T-helper 1 cell treated with Interleukin-12 subunit alpha and Interleukin-12 subunit beta and Interleukin-4 antibody, amounts not matched to agents 30 ng/mL and 1 ng/mL, for 36 hours (primary cell): ENCODE data around the gene WFS1. TPM values are rescaled to one million over a fixed set of nuclear protein-coding genes. Genes with fewer than 3 reads are reported as not detected.

Experiments used
- intact Hi-C: fragments of 100-400 bp; cut with micrococcal nuclease; formaldehyde crosslinking; loops from one replicate; pipeline ENCODE4 v1.15.1; 2024
- total RNA-seq: library from RNA; stranded (reverse); gene quantifications from 2 replicates; pipeline ENCODE4 v1.2.3, GENCODE V29; 2022

WFS1 gene
- total RNA-seq: 5.8 and 6.5 TPM in 2 replicates

DNA sequence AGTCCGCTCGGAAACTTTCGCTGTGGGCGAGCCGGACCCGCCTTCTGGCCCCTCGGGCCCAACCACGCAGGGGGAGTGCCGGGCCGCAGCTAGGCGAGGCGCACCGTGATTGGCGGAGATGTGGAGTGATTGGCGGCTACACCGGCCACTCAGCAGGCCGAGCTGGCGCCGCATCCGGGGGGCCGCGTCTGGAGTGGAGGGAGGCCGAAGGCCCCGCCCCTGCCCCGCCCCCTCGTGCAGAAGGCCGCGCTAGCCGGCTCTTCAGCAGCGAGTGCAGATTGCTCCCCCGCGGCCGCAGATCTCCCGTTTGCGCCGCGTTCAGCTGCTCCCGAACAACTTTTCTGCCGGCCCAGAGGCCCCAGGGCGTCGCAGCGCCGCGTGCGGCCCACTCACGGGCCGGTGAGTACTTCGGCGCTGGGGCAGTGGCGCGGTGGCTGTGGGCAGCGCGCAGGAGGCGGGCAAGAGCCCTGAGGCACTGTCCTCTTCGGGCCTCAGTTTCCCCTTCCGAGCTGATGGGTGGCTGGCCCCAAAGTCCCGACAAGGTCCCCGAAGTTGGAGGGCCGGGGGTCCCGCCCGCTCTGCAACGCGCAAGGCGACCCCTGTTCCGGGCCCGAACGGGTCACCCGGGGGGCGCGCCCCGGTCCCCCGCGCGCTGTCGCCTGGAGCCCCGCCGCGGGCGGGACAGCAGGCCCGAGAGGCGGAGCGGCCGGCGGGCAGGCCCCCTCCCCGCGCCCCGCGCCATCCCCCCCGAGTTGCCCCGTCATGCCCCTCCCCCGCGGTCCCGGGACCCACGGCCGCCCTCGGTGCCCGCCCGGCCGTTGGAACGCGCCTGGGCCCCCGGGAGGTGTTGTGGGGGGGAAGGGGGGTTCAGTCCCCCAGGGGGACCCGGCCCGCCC is at the start of gene WFS1:
Gene WFS1 (plus strand): TSS at position 235 of the 896 bp plus-strand sequence. CDS start 7,606 bp downstream, outside the sequence.
- intact Hi-C loops: loop anchor here (1.0 to 5.0 kb wide), 6 partner anchors 20 to 1889 kb away; partner anchors contain the start of gene ABLIM2

GRCh38 chr4:6221301-6221850 is 48.3 kb upstream of the WFS1 start:
- intact Hi-C loops: no loop called here

DNA sequence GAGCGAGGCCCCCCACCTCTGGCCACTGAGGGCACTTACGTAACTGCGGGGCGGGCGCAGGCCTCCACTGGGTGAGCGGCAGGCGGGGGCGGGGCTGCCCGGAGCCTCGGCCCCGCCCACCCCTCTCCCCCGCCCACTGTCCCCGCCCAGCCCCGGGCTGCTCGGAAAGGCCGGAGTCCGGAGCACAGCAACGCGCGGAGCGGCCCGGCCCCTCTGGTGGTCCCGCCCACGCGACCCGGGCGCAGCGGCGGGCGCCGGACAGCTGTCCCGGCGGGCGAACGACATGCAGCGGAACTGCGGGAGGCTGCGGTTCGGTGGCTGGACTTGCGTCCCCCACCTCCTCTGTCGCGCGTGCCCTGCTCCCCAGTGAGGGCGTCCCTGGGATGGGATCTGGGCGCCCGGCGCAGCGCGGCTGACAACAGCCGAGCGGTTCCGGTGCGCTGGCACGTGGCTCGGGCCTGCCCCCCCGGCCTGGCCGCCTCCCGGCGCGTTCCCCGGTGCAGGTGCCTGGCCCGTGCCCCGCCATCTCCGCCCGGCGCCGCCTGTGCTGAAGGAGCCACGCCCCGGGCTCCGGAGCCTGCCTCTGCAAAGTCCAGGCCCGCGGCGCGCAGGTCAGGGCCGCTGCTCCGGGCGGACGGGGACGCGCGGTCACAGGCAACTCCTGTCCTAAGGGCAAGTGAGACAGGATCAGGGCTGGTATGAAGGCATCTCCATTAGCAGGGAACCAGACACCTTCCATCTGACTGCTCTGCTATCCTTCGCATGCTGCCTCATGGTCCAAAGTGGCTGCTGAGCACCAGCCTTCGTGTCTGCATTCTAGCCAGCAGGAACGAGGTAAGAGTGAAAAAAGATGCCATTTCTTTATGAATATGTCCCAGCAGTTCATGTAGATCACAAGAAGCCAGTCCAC is 47.5 kb upstream of the WFS1 start:
- intact Hi-C loops: no loop called here

DNA sequence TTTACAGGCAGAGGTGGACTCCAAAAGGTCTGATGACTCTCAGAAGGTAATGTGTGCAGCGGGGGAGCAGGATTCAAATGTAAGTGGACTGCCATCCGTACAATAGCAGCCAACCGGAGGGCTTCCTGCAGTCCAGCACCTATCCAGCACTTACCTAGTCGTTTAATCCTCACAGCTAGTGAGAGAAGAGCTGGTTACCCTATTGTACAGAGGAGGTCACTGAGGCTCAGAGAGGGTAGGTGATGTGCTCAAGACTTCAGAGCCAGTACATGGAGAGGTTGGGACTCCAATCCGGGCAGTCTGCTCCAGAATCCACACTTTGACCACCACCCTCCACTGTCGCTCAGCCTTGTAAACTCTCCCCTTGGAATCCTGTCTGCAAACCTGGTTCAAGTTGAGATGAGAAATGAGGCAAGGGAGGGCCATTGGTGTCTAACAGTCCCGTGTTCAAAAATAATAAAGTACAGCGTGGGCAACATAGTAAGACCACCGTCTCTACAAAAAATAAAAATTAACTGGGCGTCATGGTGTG is 46.8 kb upstream of the WFS1 start:
- intact Hi-C loops: no loop called here

DNA sequence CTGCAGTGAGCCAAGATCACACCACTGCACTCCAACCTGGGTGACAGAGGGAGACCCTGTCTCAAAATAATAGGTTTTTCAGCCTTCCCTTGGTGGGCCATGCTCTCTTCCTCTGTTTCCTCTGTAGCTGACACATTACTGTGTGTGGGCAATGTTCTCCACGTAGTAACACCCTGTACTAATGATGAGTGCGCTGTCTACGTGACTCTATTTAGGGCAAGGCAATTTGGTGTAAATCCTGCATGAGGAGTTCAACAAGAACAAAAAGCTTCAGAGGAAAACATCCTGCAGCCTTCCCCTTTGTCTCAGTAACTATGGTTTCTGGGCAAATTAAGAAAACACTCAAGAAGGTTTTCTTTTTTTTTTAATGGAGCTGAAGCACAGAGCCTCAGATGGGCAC is 44.9 kb upstream of the WFS1 start:
- intact Hi-C loops: loop anchor here (1.0 to 2.0 kb wide), 2 partner anchors 20 to 322 kb away; no protein-coding TSS in a partner anchor

GRCh38 chr4:6225469-6225868 is 44.2 kb upstream of the WFS1 start:
- intact Hi-C loops: loop anchor here (1.0 to 2.0 kb wide), 2 partner anchors 21 to 321 kb away; no protein-coding TSS in a partner anchor

- intact Hi-C loops: no loop called here
Measured at GRCh38 chr4:6226506-6226905, 43.1 kb upstream of the WFS1 start.

GRCh38 chr4:6227412-6228157 is 42.1 kb upstream of the WFS1 start:
- intact Hi-C loops: no loop called here

DNA sequence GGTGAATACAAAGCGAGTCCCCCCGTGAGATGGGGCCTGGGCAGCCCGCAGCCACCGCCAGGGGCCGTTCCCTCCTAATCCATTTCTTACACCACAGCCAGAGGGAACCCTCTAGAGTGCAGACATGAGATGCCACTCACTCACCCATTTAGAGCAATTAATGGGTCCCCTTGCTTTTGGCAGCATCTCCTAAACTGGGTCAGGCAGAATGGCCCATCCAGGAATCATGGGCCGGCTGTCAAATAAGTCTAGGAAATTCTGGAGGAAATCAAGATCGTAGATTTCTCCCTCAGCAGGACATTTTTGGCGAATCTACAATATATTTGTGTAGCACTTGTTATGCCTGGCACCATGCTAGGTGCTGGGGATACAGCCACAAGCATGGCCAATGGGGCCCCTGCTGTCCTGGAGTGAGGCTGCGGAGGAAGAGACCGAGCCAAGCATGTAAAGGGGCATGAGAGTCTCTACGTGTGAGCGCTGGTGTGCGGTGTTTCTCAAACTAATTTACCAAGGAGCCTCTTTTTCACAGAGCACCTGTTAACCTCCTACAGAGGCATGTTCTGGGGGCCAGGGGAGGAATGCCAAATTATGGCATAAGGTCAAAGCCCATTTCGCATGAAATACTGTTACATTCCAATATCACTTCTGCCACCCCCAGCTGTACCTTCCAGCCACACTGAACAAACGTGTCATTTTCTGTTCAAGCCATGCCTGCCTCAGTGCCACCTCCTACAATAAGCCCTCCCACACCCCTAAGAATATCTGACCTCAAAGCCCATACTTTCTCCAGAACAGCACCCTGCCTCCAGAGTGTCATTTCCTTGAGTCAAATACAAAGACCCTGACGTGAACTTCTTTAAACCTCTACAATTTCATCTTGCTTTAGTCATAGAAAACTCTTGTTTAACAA is 41.2 kb upstream of the WFS1 start:
- intact Hi-C loops: no loop called here

DNA sequence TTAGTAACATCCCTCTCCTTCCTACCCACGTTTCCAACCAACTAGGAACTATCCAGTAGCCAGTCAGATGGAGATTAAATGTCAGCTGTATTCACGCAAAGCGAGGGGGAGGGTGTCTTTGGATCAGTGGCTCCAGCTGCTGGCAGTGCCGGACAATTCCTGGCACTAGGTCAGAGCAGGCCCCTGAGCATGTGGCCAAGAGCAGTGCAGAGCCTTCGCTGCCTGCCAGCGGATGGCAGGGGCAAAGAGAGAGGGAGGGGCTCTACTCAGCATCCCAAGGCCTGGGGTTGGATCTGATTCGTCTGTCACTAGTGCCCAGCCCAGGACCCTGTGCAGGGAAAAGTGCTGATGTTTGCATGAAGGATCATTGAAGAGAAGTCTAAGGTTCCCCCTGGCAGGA is 40.6 kb upstream of the WFS1 start:
- intact Hi-C loops: no loop called here

DNA sequence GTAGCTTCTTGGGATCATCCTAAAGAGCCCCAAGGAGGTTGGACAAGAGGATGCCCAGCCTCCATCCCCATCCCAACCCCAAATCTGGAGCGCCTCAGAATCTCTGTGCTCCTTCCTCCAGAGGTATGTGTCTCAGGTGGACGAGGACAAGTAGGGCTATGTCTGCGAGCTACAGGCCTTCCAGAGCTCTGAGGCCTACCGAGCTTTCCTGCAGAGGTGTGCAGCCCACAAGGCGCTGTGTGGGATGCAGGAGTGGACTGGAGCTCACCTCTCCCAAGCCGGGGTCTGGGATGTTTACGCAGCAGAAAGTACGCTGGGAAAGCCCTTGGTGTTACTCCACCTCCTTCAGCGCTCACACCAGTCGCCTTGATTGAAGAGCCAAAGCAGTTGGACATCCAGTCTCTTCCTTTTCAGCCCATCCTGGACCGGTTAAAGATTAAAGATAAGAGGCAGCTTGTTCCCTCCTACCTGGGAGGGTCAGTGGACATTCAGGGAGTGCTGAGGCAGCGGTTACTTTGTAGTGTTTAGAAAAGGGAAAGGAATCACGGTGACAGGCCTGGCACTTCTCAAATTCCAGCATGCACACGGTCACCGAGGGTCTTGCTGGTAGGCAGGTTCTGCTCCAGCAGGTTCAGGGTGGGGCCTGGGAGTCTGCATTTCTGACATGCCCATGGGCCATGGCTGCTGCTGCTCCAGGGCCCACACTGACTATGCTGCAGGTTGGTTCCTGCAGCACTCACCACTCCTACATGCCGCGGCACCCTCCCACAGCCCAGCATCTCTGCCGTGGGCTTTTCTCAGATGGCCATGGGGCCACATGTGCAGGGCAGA is 39.8 kb upstream of the WFS1 start:
- intact Hi-C loops: no loop called here

DNA sequence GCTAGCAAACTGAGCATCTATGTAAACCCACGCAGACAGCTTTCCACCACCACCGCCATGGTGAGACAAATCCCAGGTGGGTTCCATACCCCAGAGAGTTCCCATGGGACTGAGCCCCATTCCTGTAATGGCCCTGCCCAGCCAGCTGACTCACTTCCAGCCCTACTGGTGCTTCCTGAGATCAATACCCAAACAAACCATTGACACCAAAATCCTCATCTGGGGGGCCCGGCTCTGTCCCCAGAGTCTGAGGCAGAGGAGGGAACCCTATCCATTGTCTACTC is 39.2 kb upstream of the WFS1 start:
- intact Hi-C loops: no loop called here

GRCh38 chr4:6230827-6231662 is 38.6 kb upstream of the WFS1 start:
- intact Hi-C loops: no loop called here

- intact Hi-C loops: no loop called here
Measured at GRCh38 chr4:6231663-6232165, 37.9 kb upstream of the WFS1 start.

DNA sequence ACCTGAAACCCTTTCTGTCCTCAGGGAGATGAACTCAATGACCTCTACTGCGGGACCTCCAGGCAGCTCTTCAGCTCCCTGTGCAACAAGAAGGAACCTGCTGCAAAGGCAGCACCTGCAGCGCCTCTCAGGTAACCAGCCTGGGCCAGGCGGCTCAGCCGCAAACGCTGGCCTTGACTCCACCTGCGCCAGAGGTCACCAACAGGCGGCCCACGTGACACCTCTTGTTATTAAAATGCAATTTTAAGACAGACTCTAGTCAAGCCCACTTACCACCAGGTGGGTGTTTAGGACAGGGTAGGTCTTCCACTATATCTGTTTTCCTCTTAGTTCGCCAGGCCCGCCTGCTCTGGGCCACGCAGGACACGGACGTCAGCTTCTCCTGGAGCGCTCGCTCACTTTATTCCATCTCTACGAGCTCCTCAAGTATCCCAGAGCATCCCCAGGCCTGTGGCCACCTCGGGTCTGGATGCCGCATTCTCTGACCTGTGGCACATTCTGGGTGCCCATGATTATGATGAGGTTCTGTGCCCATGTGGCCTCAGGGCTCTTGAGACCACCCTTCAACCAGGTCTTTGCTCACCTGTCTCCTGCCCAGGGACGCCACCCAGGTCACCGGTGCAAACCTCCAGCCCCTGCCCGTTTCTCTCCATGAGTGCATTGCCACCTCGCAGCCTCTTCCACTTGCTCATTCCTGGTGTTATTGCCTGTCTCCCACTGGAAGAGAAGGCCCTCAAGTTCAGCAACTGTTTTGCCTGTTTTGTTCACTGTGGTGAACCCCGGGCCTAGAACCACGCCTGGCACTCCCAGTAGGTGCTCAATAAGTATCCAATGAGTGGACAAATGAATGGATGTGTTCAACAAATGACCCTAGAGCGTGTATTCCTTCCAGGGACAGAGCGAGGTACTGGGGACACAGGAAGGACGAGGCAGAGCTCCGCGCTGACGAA is 36.5 kb upstream of the WFS1 start:
- intact Hi-C loops: no loop called here

- intact Hi-C loops: no loop called here
Measured at GRCh38 chr4:6233929-6234328, 35.7 kb upstream of the WFS1 start.

DNA sequence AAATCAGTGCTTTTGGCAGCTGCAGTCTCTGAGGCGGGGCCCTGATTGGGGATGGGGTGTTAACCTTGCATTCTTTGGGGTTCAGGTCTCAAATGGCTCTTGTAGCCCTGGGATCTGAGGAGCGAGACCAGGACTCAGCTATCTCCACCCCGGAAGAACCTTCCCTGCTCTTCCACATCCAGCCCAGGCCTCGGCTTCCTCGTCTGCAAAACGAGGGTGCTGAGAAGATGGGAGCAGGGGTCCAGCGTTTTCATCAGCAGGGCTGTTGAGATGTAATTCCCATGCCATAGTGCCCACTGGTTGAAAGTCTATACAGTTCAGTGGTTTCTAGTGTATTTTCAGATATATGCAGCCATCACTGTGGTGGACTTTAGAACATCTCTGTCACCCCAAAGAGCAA is 34.6 kb upstream of the WFS1 start:
- intact Hi-C loops: no loop called here
